Ramos (cell line): Measurements from ENCODE around the gene NES.

Experiments used
- in situ Hi-C: fragments of 300-500 bp; cut with MboI; formaldehyde crosslinking; loops from one replicate; pipeline ENCODE4 v1.14.3; 2022; ENCODE audit warnings: low sequenced_read_pairs; ENCODE audit not compliant: unreplicated experiment

Gene NES

GRCh38 chr1:156705321-156705917 lies 28.2 kb upstream of the NES start, which contains the start of gene CRABP2:
TSS of gene CRABP2 (minus strand) at chr1:156705583. CDS start at chr1:156705446, 137 bp downstream.
- in situ Hi-C loops = no loop called here

DNA sequence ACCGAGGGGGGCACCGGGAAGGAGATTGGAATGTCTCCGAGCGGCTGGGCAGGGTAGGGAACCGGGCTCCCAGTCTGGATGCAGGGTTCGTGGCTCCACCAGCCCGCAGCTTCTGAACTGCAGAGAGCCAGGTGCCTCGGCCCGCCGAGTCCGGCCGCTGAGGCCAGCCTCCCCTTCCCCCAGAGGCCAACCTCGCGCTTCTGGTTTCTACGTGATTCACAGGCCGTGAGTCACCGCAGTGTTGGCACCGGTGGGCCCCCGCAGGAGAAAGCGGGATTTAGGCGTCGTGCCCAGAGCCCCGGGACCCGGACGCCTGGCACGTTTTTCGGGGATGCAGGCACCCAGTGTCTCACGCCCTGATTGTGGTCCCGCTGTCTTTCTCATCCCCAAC lies 27.7 kb upstream of the NES start:
- in situ Hi-C loops = no loop called here

DNA sequence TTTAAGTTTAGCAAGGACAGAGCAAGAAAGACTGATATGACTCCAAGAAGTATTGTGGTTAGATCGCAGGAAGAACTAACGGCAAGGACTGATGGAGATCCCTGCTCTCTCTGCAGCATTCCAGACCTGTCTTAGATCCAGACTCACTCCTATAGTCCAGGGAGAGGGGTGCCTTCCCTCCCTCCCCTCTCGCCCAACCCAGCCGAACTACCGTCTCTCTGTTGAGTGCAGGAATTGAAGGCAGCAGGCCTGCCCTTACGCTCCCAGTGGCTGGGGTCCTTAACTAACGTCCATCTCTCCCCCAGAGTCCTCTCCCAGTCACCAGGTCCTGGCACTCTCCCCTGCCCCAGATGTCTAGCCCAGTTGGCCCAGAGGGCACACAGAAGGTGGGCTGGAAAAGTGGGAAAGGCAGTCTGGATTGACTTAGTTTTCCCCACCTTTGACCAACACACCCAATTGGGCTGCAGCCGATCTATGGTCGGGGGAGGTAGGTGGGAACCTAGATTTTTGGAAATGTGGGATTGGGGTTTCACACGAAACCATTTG lies 27.0 kb upstream of the NES start:
- in situ Hi-C loops = no loop called here

- in situ Hi-C loops = no loop called here
Observed at GRCh38 chr1:156703741-156704140, 26.5 kb upstream of the NES start.

- in situ Hi-C loops = no loop called here
Observed at GRCh38 chr1:156703336-156703735, 26.1 kb upstream of the NES start.

DNA sequence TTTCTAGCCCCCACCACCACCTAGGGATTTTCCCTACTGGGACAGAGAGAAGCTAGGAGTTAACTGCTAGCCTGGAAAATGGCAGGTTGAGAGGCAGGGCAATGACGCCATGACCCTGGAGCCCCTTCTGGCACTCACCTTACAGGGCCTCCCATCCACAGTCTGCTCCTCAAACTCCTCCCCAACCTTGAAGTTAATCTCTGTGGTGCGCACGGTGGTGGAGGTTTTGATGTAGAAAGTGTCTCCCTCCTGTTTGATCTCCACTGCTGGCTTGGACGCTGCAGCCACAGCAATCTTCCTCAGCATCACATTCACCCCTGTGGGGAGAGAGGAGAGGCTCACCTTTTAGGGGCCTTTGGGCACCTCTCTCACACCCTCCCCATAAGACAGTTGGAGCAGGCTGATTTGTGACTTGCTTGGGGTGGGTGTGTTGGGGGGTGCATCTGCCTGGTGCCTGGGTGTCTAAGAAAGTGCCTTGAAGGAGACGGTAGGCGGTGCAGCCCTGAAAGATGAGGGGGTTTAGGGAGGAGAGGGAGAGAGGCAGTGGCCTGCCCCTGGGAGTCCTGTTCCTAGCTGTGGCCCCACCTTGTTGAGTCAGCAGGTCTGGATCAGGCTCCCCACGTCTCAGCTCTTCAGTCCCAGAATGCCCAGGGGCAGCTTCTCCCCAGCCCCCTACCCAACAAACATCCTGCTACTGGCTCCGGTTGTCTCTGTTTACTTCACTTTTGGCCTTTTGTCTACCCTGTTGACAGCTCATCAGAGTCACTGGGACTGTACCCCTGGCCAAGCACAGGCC lies 23.7 kb upstream of the NES start:
- in situ Hi-C loops = no loop called here

DNA sequence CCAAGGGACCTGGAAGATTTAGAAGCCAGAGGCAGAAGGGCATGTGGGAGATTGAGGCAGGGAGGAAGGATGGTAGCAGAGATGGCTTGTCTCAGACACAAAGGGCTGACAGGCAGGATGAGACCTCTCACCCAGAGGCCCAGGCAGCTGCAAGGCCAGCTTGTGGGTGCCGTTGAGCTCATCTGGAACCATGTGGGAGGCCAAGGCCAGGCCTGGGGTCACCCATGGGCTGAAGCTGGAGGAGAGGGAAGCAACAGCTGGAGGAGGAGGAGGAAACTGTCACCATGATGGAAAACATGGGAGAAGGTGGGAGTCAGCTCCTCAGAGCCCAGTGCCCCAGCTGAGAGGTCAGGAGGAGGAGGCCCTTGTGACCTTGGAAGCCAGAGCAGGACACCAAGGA lies 21.8 kb upstream of the NES start:
- in situ Hi-C loops = no loop called here

GRCh38 chr1:156697481-156697880 lies 20.3 kb upstream of the NES start:
- in situ Hi-C loops = no loop called here

DNA sequence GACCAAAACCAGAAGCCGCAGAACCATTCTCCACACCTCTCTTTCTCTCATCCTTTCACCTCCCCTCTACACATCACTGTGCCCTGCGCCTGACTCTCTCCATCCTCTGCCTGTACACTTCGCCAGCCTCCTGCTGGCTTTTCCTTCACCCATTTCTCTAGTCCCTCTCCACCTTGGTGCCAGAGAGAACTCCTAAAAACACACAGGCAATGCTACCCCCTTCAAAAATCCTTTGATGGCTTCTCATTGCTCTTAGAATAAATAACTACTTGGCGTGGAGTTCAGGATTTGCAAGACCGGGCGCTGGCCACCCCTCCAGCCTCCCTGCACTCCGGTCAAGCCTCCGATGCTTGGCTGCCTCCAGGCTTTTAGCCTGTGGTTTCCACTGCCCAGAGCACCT lies 19.5 kb upstream of the NES start:
- in situ Hi-C loops = no loop called here

- in situ Hi-C loops = no loop called here
Observed at GRCh38 chr1:156694690-156694962, 17.4 kb upstream of the NES start.

- in situ Hi-C loops = no loop called here
Observed at GRCh38 chr1:156693848-156694689, 16.9 kb upstream of the NES start.

DNA sequence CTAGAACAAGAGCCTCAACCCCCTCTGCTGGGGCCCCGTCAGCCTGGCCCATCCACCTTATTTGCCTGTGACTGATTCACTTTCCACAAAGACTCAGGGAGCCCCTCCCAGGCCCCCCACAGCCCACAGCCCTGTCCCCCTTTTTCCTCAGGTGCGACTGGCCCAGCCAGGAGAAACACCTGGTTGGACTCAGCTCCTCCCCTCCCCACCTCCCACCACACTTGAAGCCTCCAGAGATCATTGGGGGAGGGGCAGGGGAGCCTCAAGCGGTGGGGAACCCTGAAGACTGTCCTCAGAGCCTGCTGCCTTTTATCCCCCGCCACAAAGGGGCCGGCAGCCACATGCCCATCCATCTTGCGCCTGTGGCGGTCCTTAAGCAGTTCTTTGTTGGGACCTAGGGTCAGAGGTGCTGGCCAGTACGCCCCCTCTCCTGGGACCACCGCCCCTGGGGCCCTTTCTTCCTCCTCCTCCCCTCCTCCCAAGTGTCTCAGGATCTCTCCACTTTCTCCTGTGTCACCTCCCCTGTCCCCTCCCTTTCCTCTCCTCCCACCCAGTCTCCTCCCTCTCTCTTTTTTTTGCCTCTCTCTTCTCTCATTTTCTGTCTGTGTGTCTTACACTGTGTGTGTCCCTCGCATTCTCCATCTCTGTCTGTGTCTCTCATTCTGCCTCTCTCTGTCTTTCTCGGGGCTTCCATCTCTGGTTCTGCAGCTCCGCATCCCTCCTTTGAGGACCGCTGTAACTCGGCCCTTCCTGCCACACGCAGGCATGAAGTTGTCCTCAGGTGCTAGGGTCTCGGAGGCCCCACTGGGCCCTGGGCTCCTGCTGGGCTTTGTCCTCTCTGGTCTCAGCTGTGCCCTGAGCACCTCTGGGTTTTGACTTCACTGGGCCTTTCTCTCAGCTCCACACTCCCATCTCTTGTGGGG lies 16.0 kb upstream of the NES start:
- in situ Hi-C loops = no loop called here

DNA sequence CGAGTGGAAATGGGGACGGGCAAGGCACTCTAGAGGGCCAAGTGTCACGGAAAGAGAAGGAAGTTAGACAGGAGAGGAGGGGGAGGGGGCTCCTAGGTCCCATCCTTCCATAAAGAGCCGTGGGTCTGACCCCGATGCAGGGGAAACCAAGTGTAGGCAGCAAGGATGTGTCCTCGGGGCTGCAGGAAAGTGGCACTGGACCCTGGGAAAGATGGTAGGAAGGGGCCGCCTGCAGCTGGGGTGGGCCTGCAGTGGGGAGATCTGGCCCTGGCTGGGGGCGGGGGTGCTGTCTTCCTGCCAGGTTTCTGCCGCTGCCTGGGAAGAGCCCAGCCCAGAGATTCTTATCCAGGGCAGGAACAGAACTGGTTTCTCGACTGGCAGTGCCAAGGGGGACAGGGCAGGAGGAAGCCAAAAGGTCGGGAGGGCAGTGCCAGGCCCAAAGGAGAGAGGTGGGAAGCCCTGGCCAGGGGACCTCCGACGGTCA lies 15.3 kb upstream of the NES start:
- in situ Hi-C loops = no loop called here

- in situ Hi-C loops = no loop called here
Observed at GRCh38 chr1:156691665-156692440, 14.6 kb upstream of the NES start.

GRCh38 chr1:156691191-156691590 lies 14.0 kb upstream of the NES start:
- in situ Hi-C loops = no loop called here

DNA sequence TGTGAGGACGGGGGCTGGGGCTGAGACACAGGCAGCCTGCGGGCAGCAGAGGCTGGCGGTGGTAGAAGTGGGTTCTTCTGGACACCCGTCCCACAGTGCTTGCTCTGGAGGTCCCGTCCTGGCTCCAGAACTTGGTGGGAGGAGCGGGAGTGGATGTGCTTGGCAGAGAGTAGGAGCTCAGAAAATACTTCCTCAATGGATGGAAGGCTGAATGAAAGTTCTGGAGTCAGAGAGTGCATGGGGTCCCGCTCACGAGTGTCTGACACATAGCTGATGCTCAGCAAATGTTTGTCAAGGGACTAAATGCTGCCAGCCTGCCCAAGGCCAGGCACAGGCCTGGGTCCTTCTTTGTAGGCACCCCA lies 13.4 kb upstream of the NES start:
- in situ Hi-C loops = no loop called here

DNA sequence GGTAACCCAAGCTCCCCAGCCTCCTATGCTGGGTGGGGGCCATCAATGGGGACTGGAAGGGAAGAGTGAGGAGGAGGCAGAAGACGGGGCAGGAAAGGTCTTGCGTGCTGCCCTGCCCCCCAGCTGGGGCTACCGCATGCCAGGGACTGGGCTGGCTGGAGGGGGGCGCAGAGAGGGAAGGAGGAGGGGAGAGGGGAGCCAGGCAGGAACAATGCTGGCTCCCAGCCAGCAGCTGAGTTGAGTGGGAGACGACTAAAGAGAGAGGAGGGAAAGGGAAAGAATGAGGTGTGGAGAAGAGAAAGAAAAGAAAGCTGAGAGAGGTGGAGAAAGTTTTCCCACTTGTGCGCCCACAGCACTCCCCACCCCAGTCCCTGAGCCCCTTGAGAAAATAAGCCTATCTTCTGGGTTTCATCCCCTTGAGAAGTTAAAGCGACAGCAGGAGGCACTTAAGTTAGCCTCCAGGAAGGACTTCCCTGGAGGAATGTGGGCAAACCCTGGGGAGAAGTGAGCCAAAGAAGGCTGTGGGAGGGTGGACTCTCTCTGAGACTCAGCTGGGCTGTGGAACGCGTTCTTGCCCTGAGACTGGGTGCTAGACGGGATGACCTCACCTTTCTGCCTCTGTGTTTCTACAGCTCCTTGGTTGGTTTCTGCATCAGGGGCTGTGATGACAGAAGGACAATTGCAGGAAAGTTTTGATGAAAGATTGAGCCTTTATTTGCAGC lies 12.9 kb upstream of the NES start:
- in situ Hi-C loops = loop anchor here (5.0 kb wide), 1 partner anchor 172 kb away; the partner anchor contains the start of gene NTRK1
